ENCODE results near the gene ID3. TPM values are rescaled to one million over a fixed set of nuclear protein-coding genes. Genes with fewer than 3 reads are reported as not detected.
"Not testable (repeated sequence)": the region's sequence is repeated elsewhere in the genome, so short reads cannot be mapped to it uniquely, and the experiment has no call there.

Gene ID3
- total RNA-seq, 1 donor from 2014 or later: 91.4 TPM

GRCh38 chr1:23544444-23545389 lies 14.6 kb downstream of the ID3 start:
- Histone ChIP-seq H3K9ac (ENCODE audit: low read length) (peak overlapping the region; percentile 7), H3K36me3 (ENCODE audit: insufficient read depth, low read length) (no peaks in the 10 kb centered on the region), H4K20me1 (ENCODE audit: insufficient read depth, low read length) (no peaks in the 10 kb centered on the region), H3K4me3 (ENCODE audit: insufficient read depth, low read depth, low read length) (no peak overlapping the region), H2AFZ (ENCODE audit: low read depth, low read length) (no peak overlapping the region), H3K79me2 (ENCODE audit: insufficient read depth, low read length) (no peaks in the 10 kb centered on the region), H3K4me2 (ENCODE audit: low read length) (no peak overlapping the region), H3K27ac (ENCODE audit: low read depth, low read length) (no peak overlapping the region), H3K4me1 (ENCODE audit: insufficient read depth, low read length) (peaks cover 8% of the 10 kb centered on the region), H3K27me3 (ENCODE audit: insufficient read depth, low read length) (no peaks in the 10 kb centered on the region), H3K9me3 (ENCODE audit: insufficient read depth, low read depth, low read length) (no peaks in the 10 kb centered on the region)
- Mint-ChIP-seq H3K4me3 (ENCODE audit: unreplicated experiment) (no peak overlapping the region), H3K4me1 (ENCODE audit: low read depth, unreplicated experiment) (peaks cover 4% of the 10 kb centered on the region), H3K27ac (ENCODE audit: unreplicated experiment) (peak overlapping the region; percentile 26), H3K9me3 (ENCODE audit: unreplicated experiment) (no peaks in the 10 kb centered on the region), H3K27me3 (ENCODE audit: low read depth, unreplicated experiment) (peaks cover 3% of the 10 kb centered on the region), H3K36me3 (ENCODE audit: low read depth, unreplicated experiment) (no peaks in the 10 kb centered on the region)
- TF ChIP-seq EZH2 (IDR thresholded peaks at IDR 0.05; ENCODE audit: insufficient read depth, low read length) (no peak), CTCF (IDR thresholded peaks at IDR 0.05; ENCODE audit: insufficient read depth, low read depth, low read length) (peak; percentile 96)
- DNase-seq (ENCODE audit: low read depth) (peak; percentile 54), FAIRE-seq (peak; percentile 32)

GRCh38 chr1:23543707-23544443 lies 15.4 kb downstream of the ID3 start:
- Histone ChIP-seq H3K79me2 (ENCODE audit: insufficient read depth, low read length) (no peaks in the 10 kb centered on the region), H3K27me3 (ENCODE audit: insufficient read depth, low read length) (no peaks in the 10 kb centered on the region), H2AFZ (ENCODE audit: low read depth, low read length) (no peak overlapping the region), H4K20me1 (ENCODE audit: insufficient read depth, low read length) (no peaks in the 10 kb centered on the region), H3K4me3 (ENCODE audit: insufficient read depth, low read depth, low read length) (no peak overlapping the region), H3K4me1 (ENCODE audit: insufficient read depth, low read length) (peaks cover 10% of the 10 kb centered on the region), H3K27ac (ENCODE audit: low read depth, low read length) (no peak overlapping the region), H3K36me3 (ENCODE audit: insufficient read depth, low read length) (no peaks in the 10 kb centered on the region), H3K4me2 (ENCODE audit: low read length) (no peak overlapping the region), H3K9ac (ENCODE audit: low read length) (peak overlapping the region; percentile 7), H3K9me3 (ENCODE audit: insufficient read depth, low read depth, low read length) (no peaks in the 10 kb centered on the region)
- DNase-seq (ENCODE audit: low read depth): no peak
- FAIRE-seq: no peak
- no peaks in the 10 kb centered on the region for H3K36me3 Mint-ChIP-seq (ENCODE audit: low read depth, unreplicated experiment)
- peaks cover 4% of the 10 kb centered on the region for H3K4me1 Mint-ChIP-seq (ENCODE audit: low read depth, unreplicated experiment)
- TF ChIP-seq CTCF (IDR thresholded peaks at IDR 0.05; ENCODE audit: insufficient read depth, low read depth, low read length) (no peak), EZH2 (IDR thresholded peaks at IDR 0.05; ENCODE audit: insufficient read depth, low read length) (no peak)
- H3K27ac Mint-ChIP-seq (ENCODE audit: unreplicated experiment): no peak overlapping the region
- H3K4me3 Mint-ChIP-seq (ENCODE audit: unreplicated experiment): no peak overlapping the region
- H3K27me3 Mint-ChIP-seq (ENCODE audit: low read depth, unreplicated experiment): peaks cover 5% of the 10 kb centered on the region
- H3K9me3 Mint-ChIP-seq (ENCODE audit: unreplicated experiment): no peaks in the 10 kb centered on the region

GRCh38 chr1:23542940-23543339 lies 16.4 kb downstream of the ID3 start:
- not testable (repeated sequence) for DNase-seq (ENCODE audit: low read depth); H4K20me1 ChIP-seq (ENCODE audit: insufficient read depth, low read length); H3K27me3 ChIP-seq (ENCODE audit: insufficient read depth, low read length); H3K4me1 ChIP-seq (ENCODE audit: insufficient read depth, low read length); H3K9me3 ChIP-seq (ENCODE audit: insufficient read depth, low read depth, low read length); H3K27ac ChIP-seq (ENCODE audit: low read depth, low read length); H3K79me2 ChIP-seq (ENCODE audit: insufficient read depth, low read length); H3K4me2 ChIP-seq (ENCODE audit: low read length); H3K27me3 Mint-ChIP-seq (ENCODE audit: low read depth, unreplicated experiment); H3K4me3 ChIP-seq (ENCODE audit: insufficient read depth, low read depth, low read length); H3K4me1 Mint-ChIP-seq (ENCODE audit: low read depth, unreplicated experiment); H2AFZ ChIP-seq (ENCODE audit: low read depth, low read length); FAIRE-seq; H3K27ac Mint-ChIP-seq (ENCODE audit: unreplicated experiment); H3K9me3 Mint-ChIP-seq (ENCODE audit: unreplicated experiment); H3K36me3 Mint-ChIP-seq (ENCODE audit: low read depth, unreplicated experiment); H3K9ac ChIP-seq (ENCODE audit: low read length); H3K36me3 ChIP-seq (ENCODE audit: insufficient read depth, low read length); H3K4me3 Mint-ChIP-seq (ENCODE audit: unreplicated experiment)

All from astrocyte (in vitro differentiated cells and primary cell).